NCI-H128 (cell line): ENCODE data around the gene TMSB15A.
A peak's percentile ranks its signal among the peaks of the same experiment; 100 is the strongest.
"Not testable (repeated sequence)": the region's sequence is repeated elsewhere in the genome, so short reads cannot be mapped to it uniquely, and the experiment has no call there.

Source experiments
- DNase-seq: peaks from one replicate; lab custom pipeline; 2025; ENCODE audit not compliant: unreplicated experiment; lab: John Stamatoyannopoulos, UW

Gene TMSB15A

GRCh38 chrX:102515975-102516941, at the start of gene TMSB15A:
TMSB15A (minus strand) TSS chrX:102516739.
- peak; percentile 53 for DNase-seq

DNA sequence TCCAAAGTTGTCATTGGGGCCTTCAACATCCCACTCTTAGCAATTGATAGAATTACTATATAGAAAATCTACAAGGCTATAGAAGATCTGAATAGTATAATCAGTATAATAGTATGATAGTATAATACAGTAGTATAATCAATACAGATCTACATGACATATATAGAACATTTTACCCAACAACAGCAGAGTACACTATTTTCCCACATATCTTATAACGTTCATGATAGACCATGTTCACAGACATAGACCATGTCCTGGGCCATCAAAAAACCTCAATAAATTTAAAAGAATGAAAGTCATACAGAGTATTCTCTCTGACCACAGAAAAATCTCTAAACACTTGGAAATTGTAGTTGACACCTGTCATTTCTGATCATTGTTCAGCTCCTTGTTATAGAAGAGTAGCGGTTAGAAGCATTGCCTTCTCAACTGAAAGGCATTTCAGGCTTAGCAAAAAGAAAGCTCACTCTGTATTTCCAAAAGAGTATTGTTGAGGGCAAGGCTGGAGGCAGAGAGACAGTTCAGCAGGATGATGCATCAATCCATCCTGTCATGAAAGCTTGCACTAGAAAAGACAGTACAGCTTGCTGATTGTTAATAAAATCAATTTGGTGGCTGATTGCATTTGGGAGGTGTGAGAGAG, 44.0 kb upstream of the TMSB15A start:
- DNase-seq, result no peak

DNA sequence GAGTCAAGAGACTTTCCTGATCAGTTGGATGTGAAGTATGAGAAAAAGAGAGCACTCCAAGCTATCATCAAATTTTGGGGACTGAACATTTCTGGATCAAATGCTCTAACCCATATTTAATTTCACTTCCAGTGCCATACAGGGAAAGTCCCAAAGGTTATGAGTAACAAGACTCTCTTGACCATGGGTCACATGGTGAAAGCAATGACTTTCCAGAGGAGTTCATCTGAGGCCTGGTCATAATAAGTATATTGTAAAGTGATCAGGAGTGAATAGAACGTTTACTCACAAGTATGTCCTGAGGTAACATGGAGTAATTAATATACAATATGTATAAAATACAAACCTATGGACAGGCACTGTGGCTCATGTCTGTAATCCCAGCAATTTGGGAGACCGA, 42.1 kb upstream of the TMSB15A start:
- no peak for DNase-seq

DNA sequence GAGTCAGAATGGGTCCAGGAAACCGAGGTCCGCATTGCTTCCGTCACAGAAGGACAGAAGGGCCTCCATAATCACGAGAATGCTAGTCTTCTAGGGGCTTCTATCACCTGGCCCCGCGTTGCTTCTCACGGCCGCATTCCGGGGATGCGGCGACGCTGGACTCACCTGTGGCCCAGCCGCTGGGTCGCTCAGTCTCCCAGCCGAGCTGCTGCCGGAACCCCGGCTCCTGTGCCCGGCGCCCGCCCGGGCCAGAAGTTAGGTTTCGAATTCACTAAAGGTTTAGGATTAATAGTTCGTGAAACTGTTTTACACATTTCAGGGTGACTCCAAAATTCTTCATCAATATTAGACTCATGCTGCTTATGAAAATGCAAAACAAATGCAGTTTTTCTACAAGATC, 31.7 kb upstream of the TMSB15A start:
- no peak for DNase-seq

- DNase-seq, result no peak
Measured at GRCh38 chrX:102546828-102547493, 30.4 kb upstream of the TMSB15A start.

DNA sequence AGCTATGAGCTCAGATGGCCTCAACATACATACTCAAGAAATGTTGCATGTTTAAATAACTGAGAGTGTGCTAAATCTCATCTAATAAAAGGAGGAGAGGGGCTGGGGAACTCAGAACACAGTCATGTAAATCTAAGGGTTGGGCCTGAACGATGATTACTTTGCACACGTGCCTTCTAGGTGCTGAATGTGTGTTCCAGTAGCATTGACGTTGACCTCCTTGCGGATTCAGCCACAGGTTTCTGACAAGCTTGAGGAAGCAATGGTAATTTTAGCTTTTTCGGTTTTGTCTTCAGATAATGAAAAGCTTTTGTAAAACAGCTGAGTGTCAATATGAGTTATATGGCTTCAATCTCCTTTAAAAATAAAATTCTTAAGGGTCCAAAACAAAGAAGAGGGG, 29.6 kb upstream of the TMSB15A start:
- not testable (repeated sequence) for DNase-seq

DNA sequence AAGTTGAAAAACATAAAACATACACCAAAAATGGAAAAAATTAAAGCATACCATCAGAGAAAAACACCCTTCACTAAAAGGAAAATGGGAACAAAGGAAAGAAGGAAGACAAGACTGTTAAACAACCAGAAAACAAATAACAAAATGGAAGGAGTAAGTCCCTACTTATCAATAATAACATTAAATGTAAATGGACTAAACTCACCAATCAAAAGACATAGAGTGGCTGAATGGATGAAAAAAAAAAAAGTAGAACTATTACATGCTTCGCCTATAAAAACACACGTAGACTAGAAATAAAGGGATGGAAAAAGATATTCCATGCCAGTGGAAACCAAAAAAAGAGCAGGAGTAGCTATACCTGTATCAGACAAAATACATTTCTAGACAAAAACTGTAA, 19.4 kb upstream of the TMSB15A start:
- DNase-seq, result no peak

DNA sequence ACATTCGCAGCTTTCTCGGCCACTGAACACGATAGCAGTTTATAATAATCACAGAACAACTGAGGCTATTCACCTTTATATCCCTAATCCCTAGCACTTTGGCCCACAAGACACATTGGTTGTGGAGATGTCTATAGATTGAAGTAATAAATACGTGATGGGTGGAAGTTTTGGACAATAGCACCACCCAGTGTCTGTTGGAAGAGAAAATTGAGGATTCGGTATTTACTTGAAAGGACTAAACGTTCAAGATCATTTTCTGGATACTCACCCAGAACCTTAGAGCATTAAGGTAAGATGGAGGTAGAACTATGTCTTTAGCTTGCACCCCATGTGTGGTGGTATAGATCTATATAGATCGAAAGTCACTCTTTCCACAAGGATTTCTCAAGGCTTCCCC, 787 bp upstream of the TMSB15A start:
- no peak for DNase-seq

DNA sequence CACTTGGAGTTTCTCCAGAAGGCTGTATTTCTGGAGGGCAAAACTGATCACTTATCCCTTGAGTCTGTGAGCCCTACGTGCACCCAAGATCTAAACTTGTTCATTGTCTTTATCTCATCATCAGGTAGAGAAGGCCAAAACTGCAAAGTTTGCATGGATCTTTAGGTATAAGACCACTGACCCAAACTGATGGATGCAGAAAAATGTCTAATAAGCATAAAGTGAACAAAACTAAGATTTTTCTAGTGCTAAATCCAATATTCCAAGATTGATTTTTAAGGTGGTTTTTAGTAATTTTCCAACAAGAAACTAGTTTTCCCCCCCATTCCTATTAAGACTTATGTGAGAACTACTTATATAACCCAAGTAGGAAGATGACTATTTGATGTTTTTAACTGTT, 2.0 kb downstream of the TMSB15A start:
- DNase-seq, result no peak

DNA sequence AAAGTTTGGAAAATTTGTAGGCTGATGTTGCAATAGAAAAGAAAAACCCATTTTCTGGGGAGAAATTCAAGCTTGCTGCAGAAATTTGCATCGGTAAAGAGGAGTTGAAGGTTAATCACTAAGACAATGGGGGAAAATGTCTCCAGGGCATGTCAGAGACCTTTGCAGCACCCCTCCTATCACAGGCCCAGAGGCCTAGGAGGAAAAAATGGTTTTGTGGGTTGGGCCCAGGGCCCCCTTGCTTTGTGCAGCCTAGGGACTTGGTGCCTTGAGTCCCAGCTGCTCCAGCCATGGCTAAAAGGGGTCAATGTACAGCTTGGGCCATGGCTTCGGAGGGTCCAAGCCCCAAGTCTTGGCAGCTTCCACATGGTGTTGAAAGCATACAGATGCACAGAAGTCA, 17.8 kb downstream of the TMSB15A start:
- DNase-seq, result no peak

DNA sequence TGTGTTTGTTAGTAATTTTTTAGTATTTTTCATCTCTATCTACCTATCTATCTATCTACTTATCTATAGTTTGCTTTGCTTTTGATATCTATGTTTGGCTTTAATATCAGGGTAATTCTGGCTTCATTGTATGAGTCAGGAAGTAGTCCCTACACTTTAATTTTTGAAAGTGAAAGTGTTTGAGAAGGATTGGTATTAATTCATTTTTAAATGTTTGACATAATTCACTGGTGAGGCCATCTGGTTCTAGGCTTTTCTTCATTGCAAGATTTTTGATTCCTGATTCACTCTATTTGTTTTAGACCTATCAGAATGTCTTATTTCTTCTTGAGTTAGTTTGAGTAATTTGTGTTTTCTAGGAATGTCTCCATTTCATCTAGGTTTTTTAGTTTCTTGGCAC, 24.8 kb downstream of the TMSB15A start:
- DNase-seq, result no peak

DNA sequence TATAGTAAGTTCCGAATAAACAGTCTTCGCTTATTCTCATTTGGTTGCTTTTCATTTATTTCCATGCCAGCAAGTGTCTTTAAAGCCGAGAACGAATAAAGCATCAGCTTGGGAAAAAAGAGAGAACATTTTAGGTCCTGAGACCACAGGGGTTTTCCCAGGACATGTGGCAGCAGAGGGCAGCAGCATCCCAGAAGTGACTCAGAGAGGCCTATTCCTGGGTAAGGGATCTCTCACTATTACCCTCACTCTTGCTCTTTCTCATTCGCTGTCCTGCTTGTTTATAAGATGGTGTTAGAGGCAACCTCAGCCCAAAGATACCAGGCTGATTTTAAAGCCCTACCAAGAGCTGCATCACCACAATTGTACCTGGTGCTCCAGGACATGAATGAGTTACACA, 37.8 kb downstream of the TMSB15A start:
- DNase-seq, result not testable (repeated sequence)

- DNase-seq, result not testable (repeated sequence)
Measured at GRCh38 chrX:102471762-102472220, 44.7 kb downstream of the TMSB15A start, which contains the start of gene TCP11X2. TCP11X2 (minus strand) TSS chrX:102471812.

GRCh38 chrX:102470215-102470614, 46.3 kb downstream of the TMSB15A start:
- DNase-seq, result not testable (repeated sequence)
